Activated CD8-positive, alpha-beta memory T cell treated with anti-CD3 and anti-CD28 coated beads for 36 hours (primary cell): Measurements from ENCODE around the gene PARM1. TPM values are rescaled to one million over a fixed set of nuclear protein-coding genes. Genes with fewer than 3 reads are reported as not detected.

Source experiments
- CTCF ChIA-PET: fragments of 350-600 bp; sonication (Branson Sonifier 250); formaldehyde crosslinking; loops from one replicate; lab custom pipeline; 2021; ENCODE audit warnings: antibody characterized with exemption; lab: Charles Lee
- POLR2A ChIA-PET: fragments of 350-600 bp; sonication (Branson Sonifier 250); formaldehyde crosslinking; loops from one replicate; lab custom pipeline; 2021; ENCODE audit warnings: antibody characterized with exemption; lab: Charles Lee
- total RNA-seq, 2 experiments: library from RNA; stranded (reverse); gene quantifications; one replicate each; pipeline ENCODE4 v1.2.3, GENCODE V29; 2021

Gene PARM1
- total RNA-seq, 2 experiments from 2014 or later, result 0.04 TPM

- CTCF ChIA-PET, result no interaction called here
- POLR2A ChIA-PET, result no interaction called here
These were observed 124.5 kb downstream of the PARM1 start for GRCh38 chr4:75057369-75057768.

- CTCF ChIA-PET, result no interaction called here
- POLR2A ChIA-PET, result no interaction called here
These were observed 125.6 kb downstream of the PARM1 start for GRCh38 chr4:75058486-75058885.

GRCh38 chr4:75063433-75063832, 130.5 kb downstream of the PARM1 start:
- ChIA-PET CTCF (no interaction called here), POLR2A (no interaction called here)

DNA sequence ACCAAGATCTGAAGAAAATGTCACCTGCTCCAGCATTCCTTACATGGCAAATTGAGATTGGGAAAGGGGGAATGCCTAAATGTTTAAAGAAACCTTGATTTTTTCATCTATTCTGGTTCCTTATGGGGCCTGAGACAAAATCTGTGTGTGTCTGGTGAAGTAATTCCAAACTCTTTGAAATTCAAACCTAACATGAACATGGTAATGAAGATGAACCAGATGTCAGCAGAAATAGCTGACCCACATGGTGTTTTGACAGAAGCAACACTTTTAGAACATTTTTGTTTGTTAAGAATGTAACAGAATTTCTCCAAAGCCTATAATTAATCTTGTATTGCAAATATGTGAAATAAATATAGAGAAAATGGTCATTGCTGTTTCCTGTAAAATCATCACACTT, 133.0 kb downstream of the PARM1 start:
- POLR2A ChIA-PET, result no interaction called here
- CTCF ChIA-PET, result no interaction called here

DNA sequence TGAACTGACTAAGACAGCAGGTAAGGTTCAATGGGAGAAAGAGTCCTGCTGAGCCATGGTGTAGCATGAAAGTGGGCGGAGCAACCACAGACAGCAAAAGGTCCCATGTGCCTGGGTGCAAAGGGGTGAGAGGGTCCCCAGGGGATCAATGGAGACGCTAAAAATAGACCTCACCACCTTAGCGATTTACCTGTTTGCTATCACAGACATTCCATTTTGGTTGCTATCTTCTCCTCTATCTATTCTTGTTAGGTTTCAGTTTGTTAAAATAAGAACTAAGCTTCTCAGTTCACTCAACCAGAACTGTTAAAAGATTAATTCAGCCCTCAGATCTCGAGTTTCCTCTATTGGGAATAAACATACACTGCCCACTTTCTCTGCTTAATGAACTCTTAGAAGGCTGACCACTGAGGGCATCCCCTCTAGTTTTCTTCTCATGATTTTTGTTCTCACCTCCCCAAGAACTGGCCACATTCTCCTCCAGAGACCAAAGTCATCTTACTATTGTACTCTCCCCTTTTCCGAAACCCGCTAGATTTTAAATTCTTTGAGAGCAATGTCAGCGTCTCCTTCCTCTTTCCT, 136.7 kb downstream of the PARM1 start:
- ChIA-PET POLR2A (no interaction called here), CTCF (no interaction called here)

DNA sequence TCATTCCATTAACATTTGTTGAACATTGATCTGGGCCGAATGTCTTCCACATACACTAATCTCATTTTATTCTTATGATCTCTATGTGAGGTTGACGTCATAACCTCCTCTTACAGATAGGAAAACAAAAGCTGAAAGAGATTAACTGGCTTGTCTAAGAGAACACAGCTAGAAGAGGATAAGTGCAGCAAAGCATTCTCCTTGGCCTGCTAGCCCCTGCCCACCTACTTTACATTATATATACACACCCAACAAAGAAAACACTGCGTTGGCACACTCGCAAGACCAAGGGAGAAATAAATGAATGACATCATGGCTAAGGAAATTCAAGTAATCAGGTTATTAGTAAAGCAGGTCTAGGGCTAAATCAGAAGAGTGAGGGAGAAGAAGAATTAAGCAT, 138.4 kb downstream of the PARM1 start:
- ChIA-PET CTCF (no interaction called here), POLR2A (no interaction called here)

DNA sequence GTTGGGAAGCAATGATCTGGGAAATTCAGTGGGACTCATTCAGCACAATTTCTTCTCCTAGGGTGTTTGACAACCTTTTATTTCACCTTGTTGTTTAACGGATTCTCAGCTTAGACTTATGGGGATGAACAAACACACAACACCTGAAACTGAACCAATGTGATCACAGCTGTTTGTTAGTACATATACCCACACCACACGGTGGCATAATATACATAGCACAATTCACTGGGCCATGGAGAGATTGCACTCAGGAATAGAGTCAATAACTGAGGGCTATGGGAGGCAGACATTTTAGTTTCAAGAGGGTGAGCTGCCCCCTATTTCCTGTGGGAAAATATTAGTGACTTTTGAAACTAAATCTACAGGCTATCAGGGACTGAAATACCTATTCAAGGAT, 148.0 kb downstream of the PARM1 start:
- POLR2A ChIA-PET, result no interaction called here
- CTCF ChIA-PET, result no interaction called here

GRCh38 chr4:75081561-75081960, 148.6 kb downstream of the PARM1 start:
- ChIA-PET POLR2A (no interaction called here), CTCF (no interaction called here)

DNA sequence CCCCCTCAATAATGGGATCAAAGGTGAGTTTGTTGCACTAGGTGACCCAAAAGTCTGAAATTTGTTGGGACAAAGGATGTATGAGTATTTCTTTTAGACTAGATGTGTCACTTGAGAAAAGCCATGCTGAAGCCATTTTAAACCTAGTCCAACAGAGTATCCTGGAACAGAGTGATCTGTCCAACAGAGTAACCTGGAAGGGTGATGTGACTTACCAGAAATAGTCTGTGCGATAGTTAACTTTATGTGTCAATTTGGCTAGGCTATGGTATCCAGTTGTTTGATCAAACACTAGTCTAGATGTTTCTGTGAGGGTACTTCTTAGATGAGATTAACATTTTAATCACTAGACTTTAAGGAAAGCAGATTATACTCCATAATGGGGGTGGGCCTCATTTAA, 154.5 kb downstream of the PARM1 start:
- POLR2A ChIA-PET, result no interaction called here
- CTCF ChIA-PET, result no interaction called here

- ChIA-PET CTCF (no interaction called here), POLR2A (no interaction called here)
These were observed 154.9 kb downstream of the PARM1 start for GRCh38 chr4:75087865-75088264.

GRCh38 chr4:75089206-75089605, 156.3 kb downstream of the PARM1 start:
- ChIA-PET CTCF (no interaction called here), POLR2A (no interaction called here)

- ChIA-PET POLR2A (no interaction called here), CTCF (no interaction called here)
These were observed 166.4 kb downstream of the PARM1 start for GRCh38 chr4:75099321-75099720.

Other genes starting within 250 kb of the PARM1 start
- not detected for gene BTC, start 138.6 kb upstream of the PARM1 start, total RNA-seq